ENCODE data around the gene TULP3. TPM values are rescaled to one million over a fixed set of nuclear protein-coding genes. Genes with fewer than 3 reads are reported as not detected.

The TULP3 gene
- total and polyA plus RNA-seq, 2 donors (not counting 3 experiments of a cell fraction or from before 2014, with no cell fraction given), result 30.8 to 31.0 TPM

DNA sequence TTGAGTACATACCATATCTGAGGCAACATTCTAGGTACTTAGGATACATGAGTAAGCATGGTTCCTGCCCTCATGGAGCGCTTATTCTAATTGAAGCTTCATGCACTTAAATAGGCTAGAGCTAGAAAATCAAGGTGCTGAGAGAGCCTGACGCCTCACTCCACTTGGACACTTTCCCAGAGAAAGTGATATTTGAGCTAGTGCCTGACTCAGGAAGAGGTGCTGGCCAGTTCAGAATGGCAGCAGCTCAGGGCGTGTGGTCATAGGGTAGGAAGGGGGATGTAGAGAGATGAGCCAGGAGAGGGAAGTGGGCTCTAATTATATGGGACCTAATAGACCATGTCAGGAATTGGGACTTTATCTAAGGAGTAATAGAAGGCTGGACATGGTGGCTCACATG is 33.3 kb downstream of the TULP3 start:
- Histone ChIP-seq H3K9me3 (replicated peaks; ENCODE audit: control insufficient read depth, insufficient read depth, low read length) (no peaks in the 10 kb centered on the region), H3K27me3 (ENCODE audit: control insufficient read depth in 2 of 2, insufficient read depth in 2 of 2, low read length in 2 of 2) (no peaks in the 10 kb centered on the region), H3K36me3 (ENCODE audit: control insufficient read depth in 2 of 2, extremely low read depth in 1 of 2, insufficient read depth in 2 of 2, low read length in 2 of 2) (peaks cover 4 to 23% of the 10 kb centered on the region in 2 experiments), H3K4me1 (ENCODE audit: control insufficient read depth, extremely low read depth, insufficient read depth, low read length) (peaks cover 9% of the 10 kb centered on the region), H3K79me2 (ENCODE audit: control insufficient read depth, insufficient read depth, low read length) (peaks cover 5% of the 10 kb centered on the region), H3K9me1 (replicated peaks; ENCODE audit: control insufficient read depth, extremely low read depth, insufficient read depth, low read length) (peaks cover 4% of the 10 kb centered on the region), H3K27ac (ENCODE audit: insufficient read depth, low read depth, low read length) (no peak overlapping the region), H2AFZ (ENCODE audit: low read depth, low read length) (no peak overlapping the region), H4K20me1 (replicated peaks; ENCODE audit: control insufficient read depth, extremely low read depth, insufficient read depth, low read length) (no peaks in the 10 kb centered on the region), H3K4me2 (ENCODE audit: insufficient read depth, low read length) (no peak overlapping the region), H3K9ac (replicated peaks; ENCODE audit: extremely low read depth, insufficient read depth, low read length) (no peak overlapping the region), H3K4me3 (replicated peaks in 1 of 3; ENCODE audit: insufficient read depth in 1 of 3, low read depth in 1 of 3, low read length in 3 of 3) (no peak overlapping the region)
- FAIRE-seq, result no peak
- ChIA-PET POLR2A (no interaction called here), CTCF (interaction anchor here (0.7 to 1.5 kb wide), 3 partner anchors 10 to 118 kb away, joined by 3 to 5 read pairs (median 3); no protein-coding TSS in a partner anchor)
- intact Hi-C loops (cut with micrococcal nuclease) (no loop called here), dilution Hi-C loops (cut with MboI; ENCODE audit: extremely low pct_ligation_motif_present, low sequenced_read_pairs) (no loop called here)
- no peak for DNase-seq (ENCODE audit: low read depth, low spot score)
- BruUV-seq (replicated peaks), result no TSS peak
- TF ChIP-seq GATA2 (IDR thresholded peaks at IDR 0.05; ENCODE audit: insufficient read depth, insufficient read length, low read depth, low read length) (no peak), MYC (IDR thresholded peaks at IDR 0.05; ENCODE audit: low read depth, low read length) (no peak), EZH2 (IDR thresholded peaks at IDR 0.05; ENCODE audit: borderline replicate concordance, low read depth, low read length, severe bottlenecking) (no peak), JUN (IDR thresholded peaks at IDR 0.05; ENCODE audit: borderline replicate concordance, insufficient read depth, insufficient read length, low read depth) (no peak), POLR2A (IDR thresholded peaks at IDR 0.05; ENCODE audit: low read depth, low read length) (no peak), POLR2AphosphoS5 (IDR thresholded peaks at IDR 0.05; ENCODE audit: insufficient read depth, low read depth, low read length) (no peak)
- TF ChIP-seq, protein P1, sequence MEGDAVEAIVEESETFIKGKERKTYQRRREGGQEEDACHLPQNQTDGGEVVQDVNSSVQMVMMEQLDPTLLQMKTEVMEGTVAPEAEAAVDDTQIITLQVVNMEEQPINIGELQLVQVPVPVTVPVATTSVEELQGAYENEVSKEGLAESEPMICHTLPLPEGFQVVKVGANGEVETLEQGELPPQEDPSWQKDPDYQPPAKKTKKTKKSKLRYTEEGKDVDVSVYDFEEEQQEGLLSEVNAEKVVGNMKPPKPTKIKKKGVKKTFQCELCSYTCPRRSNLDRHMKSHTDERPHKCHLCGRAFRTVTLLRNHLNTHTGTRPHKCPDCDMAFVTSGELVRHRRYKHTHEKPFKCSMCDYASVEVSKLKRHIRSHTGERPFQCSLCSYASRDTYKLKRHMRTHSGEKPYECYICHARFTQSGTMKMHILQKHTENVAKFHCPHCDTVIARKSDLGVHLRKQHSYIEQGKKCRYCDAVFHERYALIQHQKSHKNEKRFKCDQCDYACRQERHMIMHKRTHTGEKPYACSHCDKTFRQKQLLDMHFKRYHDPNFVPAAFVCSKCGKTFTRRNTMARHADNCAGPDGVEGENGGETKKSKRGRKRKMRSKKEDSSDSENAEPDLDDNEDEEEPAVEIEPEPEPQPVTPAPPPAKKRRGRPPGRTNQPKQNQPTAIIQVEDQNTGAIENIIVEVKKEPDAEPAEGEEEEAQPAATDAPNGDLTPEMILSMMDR (IDR thresholded peaks at IDR 0.05; ENCODE audit: extremely low read depth in 1 of 2, insufficient read depth in 1 of 2, low read depth in 1 of 2, low read length in 2 of 2), result no peak
- TF ChIP-seq, protein P2, sequence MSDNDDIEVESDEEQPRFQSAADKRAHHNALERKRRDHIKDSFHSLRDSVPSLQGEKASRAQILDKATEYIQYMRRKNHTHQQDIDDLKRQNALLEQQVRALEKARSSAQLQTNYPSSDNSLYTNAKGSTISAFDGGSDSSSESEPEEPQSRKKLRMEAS (IDR thresholded peaks at IDR 0.05; ENCODE audit: insufficient read depth, insufficient read length), result no peak

All from endothelial cell of umbilical vein (primary cell).